ENCODE measurements around the gene KIR3DL2.
"Not testable (repeated sequence)": the region's sequence is repeated elsewhere in the genome, so short reads cannot be mapped to it uniquely, and the experiment has no call there.

Gene KIR3DL2

GRCh38 chr19:54850061-54850640 is at the start of gene KIR3DL2:
Gene KIR3DL2 (plus strand): TSS chr19:54850443. CDS start chr19:54850476, 33 bp downstream.
- Mint-ChIP-seq H3K9me3 (peaks cover 0 to 24% of the 10 kb centered on the region in 2 donors), H3K27me3 (peaks cover 31% of the 10 kb centered on the region)
- H3K4me3 Mint-ChIP-seq, H3K4me1 Mint-ChIP-seq, ATAC-seq, H3K27ac Mint-ChIP-seq, DNase-seq: not testable (repeated sequence)

GRCh38 chr19:54803410-54803809 is 46.8 kb upstream of the KIR3DL2 start, which contains the start of gene KIR2DL4:
Gene KIR2DL4 (plus strand): TSS chr19:54803610. CDS start chr19:54803652, 42 bp downstream.
- Mint-ChIP-seq H3K27me3 (peaks cover 29% of the 10 kb centered on the region), H3K4me3 (no peak within 1 kb of the TSS), H3K4me1 (no peaks in the 10 kb centered on the region), H3K27ac (no peak within 1 kb of the TSS), H3K9me3 (no peaks in the 10 kb centered on the region)
- DNase-seq (no peak), ATAC-seq (no peak)

- Mint-ChIP-seq H3K27me3 (peaks cover 33% of the 10 kb centered on the region), H3K9me3 (no peaks in the 10 kb centered on the region), H3K4me3 (no peak overlapping the region), H3K27ac (no peak overlapping the region), H3K4me1 (no peaks in the 10 kb centered on the region)
- ATAC-seq (no peak), DNase-seq (no peak)
Observed at GRCh38 chr19:54804101-54804500, 46.1 kb upstream of the KIR3DL2 start.

GRCh38 chr19:54804571-54804970 is 45.7 kb upstream of the KIR3DL2 start:
- H3K9me3 Mint-ChIP-seq: no peaks in the 10 kb centered on the region
- H3K4me1 Mint-ChIP-seq: no peaks in the 10 kb centered on the region
- H3K27me3 Mint-ChIP-seq: peaks cover 37% of the 10 kb centered on the region
- no peak overlapping the region for H3K27ac Mint-ChIP-seq
- H3K4me3 Mint-ChIP-seq: no peak overlapping the region
- DNase-seq (no peak), ATAC-seq (no peak)

- Mint-ChIP-seq H3K4me3 (no peak overlapping the region), H3K27ac (no peak overlapping the region)
Observed at GRCh38 chr19:54805665-54806515, 44.4 kb upstream of the KIR3DL2 start.

GRCh38 chr19:54806516-54806838 is 43.8 kb upstream of the KIR3DL2 start:
- H3K4me3 Mint-ChIP-seq: no peak overlapping the region
- no peak overlapping the region for H3K27ac Mint-ChIP-seq
- H3K9me3 Mint-ChIP-seq: peaks cover 0 to 7% of the 10 kb centered on the region in 2 donors
- ATAC-seq (no peak), DNase-seq (no peak)
- peaks cover 41% of the 10 kb centered on the region for H3K27me3 Mint-ChIP-seq
- no peaks in the 10 kb centered on the region for H3K4me1 Mint-ChIP-seq

More at GRCh38 chr19:54805665-54806515, 44.4 kb upstream of the KIR3DL2 start:
- Mint-ChIP-seq H3K9me3 (peaks cover 0 to 7% of the 10 kb centered on the region in 2 donors), H3K4me1 (no peaks in the 10 kb centered on the region), H3K27me3 (peaks cover 41% of the 10 kb centered on the region)
- ATAC-seq (no peak), DNase-seq (no peak)

- H3K9me3 Mint-ChIP-seq: peaks cover 0 to 19% of the 10 kb centered on the region in 2 donors
- not testable (repeated sequence) for H3K4me3 Mint-ChIP-seq, ATAC-seq, H3K27ac Mint-ChIP-seq, H3K4me1 Mint-ChIP-seq, DNase-seq
- peaks cover 16% of the 10 kb centered on the region for H3K27me3 Mint-ChIP-seq
Observed at GRCh38 chr19:54814571-54814970, 35.7 kb upstream of the KIR3DL2 start.

GRCh38 chr19:54816251-54816650 is 34.0 kb upstream of the KIR3DL2 start, which contains the start of gene KIR3DL1:
Gene KIR3DL1 (plus strand): TSS chr19:54816468.
- H3K4me1 Mint-ChIP-seq, H3K4me3 Mint-ChIP-seq, H3K27ac Mint-ChIP-seq, DNase-seq, ATAC-seq: not testable (repeated sequence)
- Mint-ChIP-seq H3K27me3 (peaks cover 21% of the 10 kb centered on the region), H3K9me3 (peaks cover 0 to 12% of the 10 kb centered on the region in 2 donors)

- no peak for DNase-seq
- Mint-ChIP-seq H3K4me1 (no peaks in the 10 kb centered on the region), H3K9me3 (no peaks in the 10 kb centered on the region), H3K27ac (no peak overlapping the region), H3K27me3 (peaks cover 24% of the 10 kb centered on the region), H3K4me3 (no peak overlapping the region)
- no peak for ATAC-seq
Observed at GRCh38 chr19:54817670-54818536, 32.3 kb upstream of the KIR3DL2 start.

- peaks cover 38% of the 10 kb centered on the region for H3K27me3 Mint-ChIP-seq
- not testable (repeated sequence) for H3K4me3 Mint-ChIP-seq, DNase-seq, H3K9me3 Mint-ChIP-seq, H3K27ac Mint-ChIP-seq, ATAC-seq, H3K4me1 Mint-ChIP-seq
Observed at GRCh38 chr19:54824416-54824815, 25.8 kb upstream of the KIR3DL2 start.

- not testable (repeated sequence) for H3K9me3 Mint-ChIP-seq, DNase-seq, H3K4me1 Mint-ChIP-seq, H3K27ac Mint-ChIP-seq, H3K4me3 Mint-ChIP-seq, ATAC-seq
- H3K27me3 Mint-ChIP-seq: peaks cover 40% of the 10 kb centered on the region
Observed at GRCh38 chr19:54825326-54825725, 24.9 kb upstream of the KIR3DL2 start.

GRCh38 chr19:54828064-54828463 is 22.2 kb upstream of the KIR3DL2 start:
- not testable (repeated sequence) for H3K27ac Mint-ChIP-seq, H3K4me3 Mint-ChIP-seq, H3K9me3 Mint-ChIP-seq, DNase-seq, ATAC-seq, H3K4me1 Mint-ChIP-seq
- H3K27me3 Mint-ChIP-seq: peaks cover 36% of the 10 kb centered on the region

GRCh38 chr19:54832496-54832895 is 17.7 kb upstream of the KIR3DL2 start, which contains the start of gene KIR2DS4:
Gene KIR2DS4 (plus strand): TSS chr19:54832676.
- peaks cover 16% of the 10 kb centered on the region for H3K27me3 Mint-ChIP-seq
- H3K27ac Mint-ChIP-seq, H3K4me1 Mint-ChIP-seq, ATAC-seq, H3K9me3 Mint-ChIP-seq, DNase-seq, H3K4me3 Mint-ChIP-seq: not testable (repeated sequence)

GRCh38 chr19:54835126-54835525 is 15.1 kb upstream of the KIR3DL2 start:
- not testable (repeated sequence) for H3K9me3 Mint-ChIP-seq, DNase-seq, H3K4me1 Mint-ChIP-seq, H3K27me3 Mint-ChIP-seq, H3K4me3 Mint-ChIP-seq, H3K27ac Mint-ChIP-seq, ATAC-seq

GRCh38 chr19:54837522-54837921 is 12.7 kb upstream of the KIR3DL2 start:
- H3K27me3 Mint-ChIP-seq, H3K4me1 Mint-ChIP-seq, H3K4me3 Mint-ChIP-seq, ATAC-seq, H3K27ac Mint-ChIP-seq, DNase-seq, H3K9me3 Mint-ChIP-seq: not testable (repeated sequence)

Data from stimulated activated naive CD8-positive, alpha-beta T cell treated with anti-CD3 and anti-CD28 coated beads, Interleukin-15, amount 100 ng/mL, for 72 hours (primary cell).